Measurements from ENCODE around the gene MINPP1. TPM values are rescaled to one million over a fixed set of nuclear protein-coding genes. Genes with fewer than 3 reads are reported as not detected.
"Not testable (repeated sequence)": the region's sequence is repeated elsewhere in the genome, so short reads cannot be mapped to it uniquely, and the experiment has no call there.

The MINPP1 gene
- polyA plus RNA-seq, 1 experiment: 7.7 TPM

DNA sequence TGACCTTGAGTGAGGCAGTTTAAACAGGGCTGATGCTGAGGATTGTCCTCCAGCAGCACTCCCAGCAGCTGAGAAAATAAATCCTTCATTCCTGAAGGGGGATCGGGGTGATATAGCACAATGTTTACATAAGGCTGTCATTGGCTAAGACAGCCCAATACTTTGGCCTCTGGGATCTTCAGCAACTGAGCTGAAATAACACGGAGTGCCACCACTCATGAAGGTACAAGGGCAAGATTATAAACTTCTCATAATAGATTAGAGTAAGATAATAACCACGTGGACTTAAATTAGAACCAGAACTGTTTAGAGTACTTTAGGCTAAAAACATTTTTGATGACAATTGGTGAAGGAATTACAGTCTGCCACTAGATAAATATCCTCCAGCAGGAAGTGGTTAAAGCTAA is 85.0 kb downstream of the MINPP1 start:
- Histone ChIP-seq H3K27me3 (ENCODE audit: control insufficient read depth, insufficient read depth, low read length) (no peaks in the 10 kb centered on the region), H3K36me3 (ENCODE audit: control insufficient read depth, insufficient read depth, low read length) (no peaks in the 10 kb centered on the region), H3K4me3 (ENCODE audit: low read depth, low read length) (no peak overlapping the region)
- DNase-seq (ENCODE audit: low read depth): peak; percentile 70
- POLR2A ChIA-PET: no interaction called here
- TF ChIP-seq, protein P1, sequence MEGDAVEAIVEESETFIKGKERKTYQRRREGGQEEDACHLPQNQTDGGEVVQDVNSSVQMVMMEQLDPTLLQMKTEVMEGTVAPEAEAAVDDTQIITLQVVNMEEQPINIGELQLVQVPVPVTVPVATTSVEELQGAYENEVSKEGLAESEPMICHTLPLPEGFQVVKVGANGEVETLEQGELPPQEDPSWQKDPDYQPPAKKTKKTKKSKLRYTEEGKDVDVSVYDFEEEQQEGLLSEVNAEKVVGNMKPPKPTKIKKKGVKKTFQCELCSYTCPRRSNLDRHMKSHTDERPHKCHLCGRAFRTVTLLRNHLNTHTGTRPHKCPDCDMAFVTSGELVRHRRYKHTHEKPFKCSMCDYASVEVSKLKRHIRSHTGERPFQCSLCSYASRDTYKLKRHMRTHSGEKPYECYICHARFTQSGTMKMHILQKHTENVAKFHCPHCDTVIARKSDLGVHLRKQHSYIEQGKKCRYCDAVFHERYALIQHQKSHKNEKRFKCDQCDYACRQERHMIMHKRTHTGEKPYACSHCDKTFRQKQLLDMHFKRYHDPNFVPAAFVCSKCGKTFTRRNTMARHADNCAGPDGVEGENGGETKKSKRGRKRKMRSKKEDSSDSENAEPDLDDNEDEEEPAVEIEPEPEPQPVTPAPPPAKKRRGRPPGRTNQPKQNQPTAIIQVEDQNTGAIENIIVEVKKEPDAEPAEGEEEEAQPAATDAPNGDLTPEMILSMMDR (IDR thresholded peaks at IDR 0.05; ENCODE audit: insufficient read depth, low read depth, low read length): no peak
- CTCF ChIA-PET: interaction anchor here (0.7 to 1.8 kb wide), 3 partner anchors 10 to 145 kb away, joined by 3 to 5 read pairs (median 3); no protein-coding TSS in a partner anchor

DNA sequence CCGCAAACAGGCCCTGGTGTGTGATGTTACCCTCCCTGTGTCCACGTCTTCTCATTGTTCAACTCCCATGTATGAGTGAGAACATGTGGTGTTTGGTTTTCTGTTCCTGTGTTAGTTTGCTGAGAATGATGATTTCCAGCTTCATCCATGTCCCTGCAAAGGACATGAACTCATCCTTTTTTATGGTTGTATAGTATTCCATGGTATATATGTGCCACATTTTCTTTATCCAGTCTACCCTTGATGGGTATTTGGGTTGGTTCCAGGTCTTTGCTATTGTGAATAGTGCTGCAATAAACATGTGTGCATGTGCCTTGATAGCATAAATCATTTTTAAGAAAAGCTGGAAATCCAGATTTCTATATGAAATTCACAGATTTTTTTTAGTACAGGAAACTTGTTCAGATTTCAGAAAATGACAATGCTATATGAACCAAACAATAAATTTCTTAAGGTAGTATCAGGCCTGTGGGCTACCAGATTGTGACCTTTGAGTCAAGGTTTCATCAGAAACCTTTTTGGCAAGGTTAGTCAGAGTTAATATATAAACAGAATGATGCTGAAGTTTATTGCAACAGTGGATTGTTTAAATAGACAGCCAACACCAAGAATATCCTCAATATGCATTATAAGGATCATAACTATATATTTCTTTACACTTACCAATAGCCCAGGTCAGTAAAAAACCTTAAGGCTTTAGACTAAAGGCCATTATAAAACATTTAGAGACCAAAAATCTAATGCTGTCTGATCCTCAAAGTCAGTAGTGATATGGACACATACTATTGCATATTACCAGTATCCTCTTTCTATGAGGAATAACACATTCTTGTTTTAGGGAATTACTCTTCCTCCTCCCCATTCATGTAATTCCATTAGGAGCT is 86.3 kb downstream of the MINPP1 start:
- POLR2A ChIA-PET: no interaction called here
- CTCF ChIA-PET: no interaction called here
- H3K27me3 ChIP-seq (ENCODE audit: control insufficient read depth, insufficient read depth, low read length): no peaks in the 10 kb centered on the region
- H3K4me3 ChIP-seq (ENCODE audit: low read depth, low read length): no peak overlapping the region
- DNase-seq (ENCODE audit: low read depth): no peak
- TF ChIP-seq, protein P1 (IDR thresholded peaks at IDR 0.05; ENCODE audit: insufficient read depth, low read depth, low read length): no peak
- no peaks in the 10 kb centered on the region for H3K36me3 ChIP-seq (ENCODE audit: control insufficient read depth, insufficient read depth, low read length)

DNA sequence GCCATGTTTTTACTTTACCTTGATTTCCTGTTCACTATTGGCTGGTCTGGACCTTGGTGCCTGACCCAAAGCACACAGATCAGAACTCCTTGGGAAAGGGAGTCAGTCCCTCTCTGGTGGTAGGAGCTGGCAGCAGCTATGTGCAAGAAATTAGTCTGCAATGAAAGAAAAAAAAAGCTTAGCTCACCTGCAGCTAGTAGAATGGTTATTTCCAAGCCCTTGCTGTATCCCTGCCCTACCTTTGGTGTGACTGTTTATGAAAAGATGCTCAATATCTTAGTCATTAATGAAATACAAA is 86.8 kb downstream of the MINPP1 start:
- CTCF ChIA-PET: no interaction called here
- H3K4me3 ChIP-seq (ENCODE audit: low read depth, low read length): no peak overlapping the region
- H3K27me3 ChIP-seq (ENCODE audit: control insufficient read depth, insufficient read depth, low read length): no peaks in the 10 kb centered on the region
- TF ChIP-seq, protein P1 (IDR thresholded peaks at IDR 0.05; ENCODE audit: insufficient read depth, low read depth, low read length): no peak
- POLR2A ChIA-PET: no interaction called here
- H3K36me3 ChIP-seq (ENCODE audit: control insufficient read depth, insufficient read depth, low read length): no peaks in the 10 kb centered on the region
- no peak for DNase-seq (ENCODE audit: low read depth)

- H3K4me3 ChIP-seq (ENCODE audit: low read depth, low read length); POLR2A ChIA-PET; H3K27me3 ChIP-seq (ENCODE audit: control insufficient read depth, insufficient read depth, low read length); DNase-seq (ENCODE audit: low read depth); H3K36me3 ChIP-seq (ENCODE audit: control insufficient read depth, insufficient read depth, low read length): not testable (repeated sequence)
- CTCF ChIA-PET: interaction anchor here (0.7 kb wide), 1 partner anchor 174 kb away, joined by 3 read pairs; no protein-coding TSS in a partner anchor
Measured at GRCh38 chr10:87592920-87593319, 88.2 kb downstream of the MINPP1 start.

GRCh38 chr10:87593702-87594101 is 89.0 kb downstream of the MINPP1 start:
- Histone ChIP-seq H3K36me3 (ENCODE audit: control insufficient read depth, insufficient read depth, low read length) (no peaks in the 10 kb centered on the region), H3K27me3 (ENCODE audit: control insufficient read depth, insufficient read depth, low read length) (peaks cover 2% of the 10 kb centered on the region; the same call in 1 of the 2 replicates), H3K4me3 (ENCODE audit: low read depth, low read length) (no peak overlapping the region)
- TF ChIP-seq, protein P1 (IDR thresholded peaks at IDR 0.05; ENCODE audit: insufficient read depth, low read depth, low read length): no peak
- POLR2A ChIA-PET: interaction anchor here (0.6 kb wide), 1 partner anchor 528 kb away, joined by 33 read pairs; no protein-coding TSS in a partner anchor
- CTCF ChIA-PET: interaction anchor here (0.7 kb wide), 1 partner anchor 9 kb away, joined by 3 read pairs; no protein-coding TSS in a partner anchor
- peak; percentile 63 for DNase-seq (ENCODE audit: low read depth)
